Neural progenitor cell (in vitro differentiated cells): ENCODE data around the gene IGLON5. TPM values are rescaled to one million over a fixed set of nuclear protein-coding genes. Genes with fewer than 3 reads are reported as not detected.

ENCODE experiments used
- DNase-seq: peaks from one replicate; pipeline ENCODE4 v3.0.0-alpha.2; 2016; ENCODE audit warnings: low spot score
- H2AFZ ChIP-seq: fragments of 200-600 bp; sonication (generic); replicated peaks from 2 replicates; pipeline ENCODE4 v1.6.1; 2016; ENCODE audit warnings: antibody characterized with exemption
- H3F3A ChIP-seq: fragments of 200-600 bp; sonication (generic); 2 replicates; pipeline ENCODE4 v1.6.1; 2016; ENCODE audit warnings: antibody characterized with exemption, low read depth
- H3K27ac ChIP-seq: fragments of 200-600 bp; sonication (generic); 2 replicates; pipeline ENCODE4 v1.5.1; 2016; ENCODE audit warnings: mild to moderate bottlenecking
- H3K27me3 ChIP-seq: fragments of 200-600 bp; sonication (generic); 2 replicates; pipeline ENCODE4 v1.6.1; 2016; ENCODE audit warnings: mild to moderate bottlenecking, moderate library complexity
- H3K36me3 ChIP-seq: fragments of 200-600 bp; sonication (generic); 2 replicates; pipeline ENCODE4 v1.5.1; 2016
- H3K4me1 ChIP-seq: fragments of 200-600 bp; sonication (generic); 2 replicates; pipeline ENCODE4 v1.6.1; 2016; ENCODE audit warnings: mixed run types
- H3K4me2 ChIP-seq: fragments of 200-600 bp; sonication (generic); 2 replicates; pipeline ENCODE4 v1.6.1; 2016
- H3K4me3 ChIP-seq: fragments of 200-600 bp; sonication (generic); 2 replicates; pipeline ENCODE4 v1.5.1; 2016
- H3K79me2 ChIP-seq: fragments of 200-600 bp; sonication (generic); 2 replicates; pipeline ENCODE4 v1.6.1; 2016; ENCODE audit warnings: low read depth
- H3K9ac ChIP-seq: fragments of 200-600 bp; sonication (generic); 2 replicates; pipeline ENCODE4 v1.6.1; 2016
- H3K9me3 ChIP-seq: fragments of 200-600 bp; sonication (generic); 2 replicates; pipeline ENCODE4 v1.5.1; 2016; ENCODE audit warnings: low read depth
- H4K20me1 ChIP-seq: fragments of 200-600 bp; sonication (generic); 2 replicates; pipeline ENCODE4 v1.6.1; 2016; ENCODE audit warnings: low read depth
- H3K27ac Mint-ChIP-seq: 3 replicates; pipeline ENCODE4 v1.8.0; 2021; ENCODE audit warnings: mixed read lengths
- H3K27me3 Mint-ChIP-seq: 2 replicates; pipeline ENCODE4 v1.8.0; 2022; ENCODE audit warnings: low read depth, mild to moderate bottlenecking, inconsistent platforms, moderate library complexity, mixed read lengths; ENCODE audit not compliant: insufficient read depth
- H3K36me3 Mint-ChIP-seq: 3 replicates; pipeline ENCODE4 v1.8.0; 2021; ENCODE audit warnings: mixed read lengths
- H3K4me1 Mint-ChIP-seq: 3 replicates; pipeline ENCODE4 v1.8.0; 2021; ENCODE audit warnings: mixed read lengths
- H3K4me3 Mint-ChIP-seq: 3 replicates; pipeline ENCODE4 v1.8.0; 2021; ENCODE audit warnings: mild to moderate bottlenecking, moderate library complexity, mixed read lengths
- H3K9me3 Mint-ChIP-seq: 3 replicates; pipeline ENCODE4 v1.8.0; 2020; ENCODE audit warnings: mixed read lengths
- EZH2 ChIP-seq: fragments of 200-600 bp; sonication (generic); IDR thresholded peaks from 2 replicates; pipeline ENCODE4 v1.6.1; 2017; ENCODE audit warnings: antibody characterized with exemption, mild to moderate bottlenecking, moderate library complexity
- EZH2phosphoT487 ChIP-seq: fragments of 200-600 bp; sonication (generic); IDR thresholded peaks from 2 replicates; pipeline ENCODE4 v1.6.1; 2017; ENCODE audit warnings: antibody characterized with exemption
- total RNA-seq: library from RNA; depleted of rRNA; stranded (reverse); fragments of >200 nt; gene quantifications from 2 replicates; pipeline ENCODE4 v1.2.3, GENCODE V29; 2015; ENCODE audit warnings: low replicate concordance
- TF ChIP-seq, protein P1 (sequence below): fragments of 200-600 bp; sonication (generic); IDR thresholded peaks from 2 replicates; pipeline ENCODE4 v1.5.1; 2017; ENCODE audit warnings: antibody characterized with exemption, mild to moderate bottlenecking

The IGLON5 gene
- total RNA-seq, 1 donor from 2014 or later = 5.4 TPM

DNA sequence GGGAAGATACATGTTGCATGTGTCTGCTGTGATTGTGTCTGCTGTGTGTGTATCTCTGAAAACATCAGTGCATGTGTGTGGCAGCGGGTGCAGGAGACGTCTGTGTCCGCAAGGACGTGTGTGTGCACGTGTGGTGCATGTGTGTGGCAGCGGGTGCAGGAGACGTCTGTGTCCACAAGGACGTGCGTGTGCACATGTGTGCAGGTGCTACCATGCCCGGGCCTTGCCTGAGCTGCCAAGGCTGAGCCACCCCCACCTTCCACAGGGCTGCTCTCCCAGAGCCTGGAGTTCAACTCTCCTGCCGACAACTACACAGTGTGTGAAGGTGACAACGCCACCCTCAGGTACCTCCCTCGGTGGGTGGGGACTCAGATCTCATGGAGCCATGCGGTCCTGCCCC lies 10.4 kb downstream of the IGLON5 start:
- H4K20me1 ChIP-seq = peaks cover 15% of the 10 kb centered on the region
- H3F3A ChIP-seq = no peaks in the 10 kb centered on the region
- no peak overlapping the region for H3K4me2 ChIP-seq
- H3K4me1 ChIP-seq = no peaks in the 10 kb centered on the region
- peaks cover 7% of the 10 kb centered on the region for H3K36me3 Mint-ChIP-seq
- H3K27me3 Mint-ChIP-seq = peaks cover 11% of the 10 kb centered on the region
- peaks cover 20% of the 10 kb centered on the region for H3K4me1 Mint-ChIP-seq
- H3K9me3 Mint-ChIP-seq = no peaks in the 10 kb centered on the region
- H3K27ac ChIP-seq = no peak overlapping the region
- H3K4me3 ChIP-seq = no peak overlapping the region
- H3K27ac Mint-ChIP-seq = no peak overlapping the region
- H2AFZ ChIP-seq = no peak overlapping the region
- no peaks in the 10 kb centered on the region for H3K36me3 ChIP-seq
- TF ChIP-seq EZH2 (no peak), EZH2phosphoT487 (no peak)
- TF ChIP-seq, protein P1, sequence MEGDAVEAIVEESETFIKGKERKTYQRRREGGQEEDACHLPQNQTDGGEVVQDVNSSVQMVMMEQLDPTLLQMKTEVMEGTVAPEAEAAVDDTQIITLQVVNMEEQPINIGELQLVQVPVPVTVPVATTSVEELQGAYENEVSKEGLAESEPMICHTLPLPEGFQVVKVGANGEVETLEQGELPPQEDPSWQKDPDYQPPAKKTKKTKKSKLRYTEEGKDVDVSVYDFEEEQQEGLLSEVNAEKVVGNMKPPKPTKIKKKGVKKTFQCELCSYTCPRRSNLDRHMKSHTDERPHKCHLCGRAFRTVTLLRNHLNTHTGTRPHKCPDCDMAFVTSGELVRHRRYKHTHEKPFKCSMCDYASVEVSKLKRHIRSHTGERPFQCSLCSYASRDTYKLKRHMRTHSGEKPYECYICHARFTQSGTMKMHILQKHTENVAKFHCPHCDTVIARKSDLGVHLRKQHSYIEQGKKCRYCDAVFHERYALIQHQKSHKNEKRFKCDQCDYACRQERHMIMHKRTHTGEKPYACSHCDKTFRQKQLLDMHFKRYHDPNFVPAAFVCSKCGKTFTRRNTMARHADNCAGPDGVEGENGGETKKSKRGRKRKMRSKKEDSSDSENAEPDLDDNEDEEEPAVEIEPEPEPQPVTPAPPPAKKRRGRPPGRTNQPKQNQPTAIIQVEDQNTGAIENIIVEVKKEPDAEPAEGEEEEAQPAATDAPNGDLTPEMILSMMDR = no peak
- H3K4me3 Mint-ChIP-seq = no peak overlapping the region
- no peaks in the 10 kb centered on the region for H3K9me3 ChIP-seq
- no peaks in the 10 kb centered on the region for H3K79me2 ChIP-seq
- H3K27me3 ChIP-seq = no peaks in the 10 kb centered on the region
- H3K9ac ChIP-seq = no peak overlapping the region
- no peak for DNase-seq

DNA sequence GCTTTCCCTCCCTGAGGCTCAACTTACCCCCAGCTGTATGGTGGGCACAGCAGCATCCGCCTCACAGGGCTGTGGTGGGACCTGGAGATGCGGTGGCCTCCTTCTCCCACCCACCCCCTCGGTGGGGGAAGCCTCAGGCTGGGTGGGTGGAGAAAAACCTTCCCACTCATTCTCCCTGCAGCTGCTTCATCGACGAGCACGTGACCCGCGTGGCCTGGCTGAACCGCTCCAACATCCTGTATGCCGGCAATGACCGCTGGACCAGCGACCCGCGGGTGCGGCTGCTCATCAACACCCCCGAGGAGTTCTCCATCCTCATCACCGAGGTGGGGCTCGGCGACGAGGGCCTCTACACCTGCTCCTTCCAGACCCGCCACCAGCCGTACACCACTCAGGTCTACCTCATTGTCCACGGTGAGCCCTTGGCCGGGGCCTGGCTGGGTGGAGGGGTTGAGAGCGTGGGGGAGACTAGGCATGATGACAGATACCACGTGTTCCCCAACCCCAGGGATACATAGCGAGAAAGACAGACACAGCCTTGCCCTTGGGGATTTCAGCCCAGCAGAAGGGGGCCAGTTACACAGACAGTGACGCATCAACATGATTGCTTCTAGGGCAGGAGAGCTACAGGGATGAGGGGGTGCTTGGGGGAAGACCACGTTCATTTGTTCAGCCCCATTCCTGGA lies 12.2 kb downstream of the IGLON5 start:
- Mint-ChIP-seq H3K27ac (no peak overlapping the region), H3K9me3 (peaks cover 2% of the 10 kb centered on the region), H3K4me3 (no peak overlapping the region), H3K36me3 (peaks cover 9% of the 10 kb centered on the region), H3K4me1 (peaks cover 22% of the 10 kb centered on the region), H3K27me3 (peaks cover 12% of the 10 kb centered on the region)
- H3F3A ChIP-seq = no peaks in the 10 kb centered on the region
- H3K4me1 ChIP-seq = no peaks in the 10 kb centered on the region
- H2AFZ ChIP-seq = no peak overlapping the region
- H3K27me3 ChIP-seq = peaks cover 7% of the 10 kb centered on the region
- TF ChIP-seq, protein P1 = no peak
- no peak for TF ChIP-seq EZH2phosphoT487
- no peak for TF ChIP-seq EZH2
- H3K79me2 ChIP-seq = no peaks in the 10 kb centered on the region
- H3K4me3 ChIP-seq = no peak overlapping the region
- no peak overlapping the region for H3K9ac ChIP-seq
- peaks cover 4% of the 10 kb centered on the region for H4K20me1 ChIP-seq
- no peaks in the 10 kb centered on the region for H3K9me3 ChIP-seq
- H3K36me3 ChIP-seq = no peaks in the 10 kb centered on the region
- no peak overlapping the region for H3K27ac ChIP-seq
- no peak for DNase-seq
- no peak overlapping the region for H3K4me2 ChIP-seq

DNA sequence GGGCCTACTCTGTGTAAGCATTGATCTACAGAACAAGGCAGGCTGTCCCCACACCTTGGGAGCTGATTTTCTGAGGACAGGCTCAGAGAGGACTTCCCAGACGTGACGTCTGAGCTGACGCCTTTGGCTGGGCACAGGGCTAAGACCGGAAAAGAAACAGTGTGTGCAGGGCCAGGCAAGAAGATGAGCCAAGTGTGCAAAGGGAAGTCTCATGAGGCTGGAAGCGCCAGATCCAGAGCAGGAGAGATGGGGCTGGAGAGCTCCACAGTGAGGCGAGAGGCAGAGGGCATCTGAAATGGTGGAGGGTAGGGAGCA lies 12.7 kb downstream of the IGLON5 start:
- TF ChIP-seq, protein P1 = no peak
- TF ChIP-seq EZH2 (no peak), EZH2phosphoT487 (no peak)
- Mint-ChIP-seq H3K9me3 (peaks cover 2% of the 10 kb centered on the region), H3K36me3 (peaks cover 9% of the 10 kb centered on the region), H3K4me3 (no peak overlapping the region), H3K27ac (no peak overlapping the region), H3K4me1 (peaks cover 17% of the 10 kb centered on the region), H3K27me3 (peaks cover 11% of the 10 kb centered on the region)
- Histone ChIP-seq H3K4me3 (no peak overlapping the region), H3K4me2 (no peak overlapping the region), H3K27me3 (peaks cover 7% of the 10 kb centered on the region), H3K36me3 (no peaks in the 10 kb centered on the region), H3F3A (no peaks in the 10 kb centered on the region), H3K9me3 (no peaks in the 10 kb centered on the region), H3K9ac (no peak overlapping the region), H4K20me1 (peaks cover 4% of the 10 kb centered on the region), H2AFZ (no peak overlapping the region), H3K4me1 (no peaks in the 10 kb centered on the region), H3K79me2 (no peaks in the 10 kb centered on the region), H3K27ac (no peak overlapping the region)
- DNase-seq = no peak
